ENCODE measurements around the gene ETV5.

ETV5 gene

GRCh38 chr3:186004209-186004608 lies 104.7 kb downstream of the ETV5 start:
- Histone ChIP-seq H3K4me1 (ENCODE audit: insufficient read depth, low read length) (no peaks in the 10 kb centered on the region), H3K36me3 (ENCODE audit: insufficient read depth, low read length) (no peaks in the 10 kb centered on the region), H2AFZ (ENCODE audit: low read depth, low read length) (no peak overlapping the region), H3K27me3 (ENCODE audit: insufficient read depth, low read length) (no peaks in the 10 kb centered on the region), H3K4me3 (ENCODE audit: low read length) (no peak overlapping the region), H3K9me3 (ENCODE audit: low read length) (no peaks in the 10 kb centered on the region)

GRCh38 chr3:186003610-186004009 lies 105.3 kb downstream of the ETV5 start:
- H3K36me3 ChIP-seq (ENCODE audit: insufficient read depth, low read length): no peaks in the 10 kb centered on the region
- no peaks in the 10 kb centered on the region for H3K4me1 ChIP-seq (ENCODE audit: insufficient read depth, low read length)
- H3K9me3 ChIP-seq (ENCODE audit: low read length): no peaks in the 10 kb centered on the region

GRCh38 chr3:186002884-186003472 lies 105.9 kb downstream of the ETV5 start:
- Histone ChIP-seq H3K4me1 (ENCODE audit: insufficient read depth, low read length) (no peaks in the 10 kb centered on the region), H3K4me3 (ENCODE audit: low read length) (no peak overlapping the region), H3K9me3 (ENCODE audit: low read length) (no peaks in the 10 kb centered on the region), H3K36me3 (ENCODE audit: insufficient read depth, low read length) (no peaks in the 10 kb centered on the region), H3K27me3 (ENCODE audit: insufficient read depth, low read length) (no peaks in the 10 kb centered on the region), H2AFZ (ENCODE audit: low read depth, low read length) (no peak overlapping the region)

More at GRCh38 chr3:186003610-186004009, 105.3 kb downstream of the ETV5 start:
- H3K4me3 ChIP-seq (ENCODE audit: low read length): no peak overlapping the region
- no peak overlapping the region for H2AFZ ChIP-seq (ENCODE audit: low read depth, low read length)
- no peaks in the 10 kb centered on the region for H3K27me3 ChIP-seq (ENCODE audit: insufficient read depth, low read length)

GRCh38 chr3:186001842-186002241 lies 107.0 kb downstream of the ETV5 start:
- Histone ChIP-seq H3K9me3 (ENCODE audit: low read length) (no peaks in the 10 kb centered on the region), H3K27me3 (ENCODE audit: insufficient read depth, low read length) (no peaks in the 10 kb centered on the region), H3K4me3 (ENCODE audit: low read length) (no peak overlapping the region), H3K36me3 (ENCODE audit: insufficient read depth, low read length) (no peaks in the 10 kb centered on the region), H3K4me1 (ENCODE audit: insufficient read depth, low read length) (no peaks in the 10 kb centered on the region), H2AFZ (ENCODE audit: low read depth, low read length) (no peak overlapping the region)

- no peaks in the 10 kb centered on the region for H3K27me3 ChIP-seq (ENCODE audit: insufficient read depth, low read length)
- no peaks in the 10 kb centered on the region for H3K36me3 ChIP-seq (ENCODE audit: insufficient read depth, low read length)
- H3K4me1 ChIP-seq (ENCODE audit: insufficient read depth, low read length): no peaks in the 10 kb centered on the region
- H3K9me3 ChIP-seq (ENCODE audit: low read length): no peaks in the 10 kb centered on the region
- no peak overlapping the region for H3K4me3 ChIP-seq (ENCODE audit: low read length)
- no peak overlapping the region for H2AFZ ChIP-seq (ENCODE audit: low read depth, low read length)
These were observed 109.7 kb downstream of the ETV5 start for GRCh38 chr3:185999221-185999620.

DNA sequence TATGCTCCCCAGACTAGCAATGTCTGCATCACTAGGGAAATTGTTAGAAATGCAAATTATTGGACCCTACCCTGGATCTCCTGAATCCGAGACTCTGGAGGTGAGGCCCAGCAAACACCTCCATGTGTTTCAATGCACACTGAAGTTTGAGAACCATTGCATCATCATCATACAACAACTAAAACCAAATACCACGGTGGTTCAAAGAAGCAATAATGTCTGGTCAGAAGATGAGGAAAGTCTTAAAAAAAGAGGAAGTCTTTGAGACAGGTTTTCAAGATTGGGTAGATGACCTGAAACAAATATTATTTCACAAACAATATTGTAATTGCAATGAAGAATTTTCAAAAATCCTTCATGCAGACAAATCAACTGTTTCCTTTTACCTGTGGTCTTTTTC lies 110.8 kb downstream of the ETV5 start:
- H3K27me3 ChIP-seq (ENCODE audit: insufficient read depth, low read length): peaks cover 3% of the 10 kb centered on the region
- no peaks in the 10 kb centered on the region for H3K9me3 ChIP-seq (ENCODE audit: low read length)
- H3K4me1 ChIP-seq (ENCODE audit: insufficient read depth, low read length): no peaks in the 10 kb centered on the region
- no peak overlapping the region for H3K4me3 ChIP-seq (ENCODE audit: low read length)
- H3K36me3 ChIP-seq (ENCODE audit: insufficient read depth, low read length): no peaks in the 10 kb centered on the region
- H2AFZ ChIP-seq (ENCODE audit: low read depth, low read length): no peak overlapping the region

- H3K36me3 ChIP-seq (ENCODE audit: insufficient read depth, low read length): no peaks in the 10 kb centered on the region
- H3K27me3 ChIP-seq (ENCODE audit: insufficient read depth, low read length): peaks cover 3% of the 10 kb centered on the region
- no peak overlapping the region for H3K4me3 ChIP-seq (ENCODE audit: low read length)
- H3K4me1 ChIP-seq (ENCODE audit: insufficient read depth, low read length): no peaks in the 10 kb centered on the region
- H3K9me3 ChIP-seq (ENCODE audit: low read length): no peaks in the 10 kb centered on the region
- no peak overlapping the region for H2AFZ ChIP-seq (ENCODE audit: low read depth, low read length)
These were observed 111.8 kb downstream of the ETV5 start for GRCh38 chr3:185997130-185997529.

Data from neuron (in vitro differentiated cells).